ENCODE measurements around the gene LRRC8E. TPM values are rescaled to one million over a fixed set of nuclear protein-coding genes. Genes with fewer than 3 reads are reported as not detected.

LRRC8E gene
- total and polyA plus RNA-seq, 2 of the 8 experiments (the other 6 are each of a cell fraction or from before 2014, with no cell fraction given) = 2.7 to 2.9 TPM

GRCh38 chr19:7919610-7920518 lies 31.6 kb downstream of the LRRC8E start, which contains the start of gene SNAPC2 (continued):
- TF ChIP-seq RAD21 (IDR thresholded peaks at IDR 0.05 in 1 of 2, conservative IDR thresholded peaks at IDR 0.05 in 1 of 2; ENCODE audit: low read depth in 2 of 2, low read length in 2 of 2) = 0 out of 4 replicates have a peak, but pooled peaks of 1 of the 2 experiments have one; percentile 2
- peak; percentile 41; the same call in 1 of the 2 replicates for TF ChIP-seq TAF1 (IDR thresholded peaks at IDR 0.05; ENCODE audit: low read depth, low read length)
- peak; percentile 40; the same call in 1 of the 2 replicates for TF ChIP-seq BRCA1 (IDR thresholded peaks at IDR 0.05; ENCODE audit: low read depth, low read length)
- peak; percentile 68 for TF ChIP-seq PHF8 (conservative IDR thresholded peaks at IDR 0.05; ENCODE audit: low read depth, low read length)
- TF ChIP-seq, protein P1, sequence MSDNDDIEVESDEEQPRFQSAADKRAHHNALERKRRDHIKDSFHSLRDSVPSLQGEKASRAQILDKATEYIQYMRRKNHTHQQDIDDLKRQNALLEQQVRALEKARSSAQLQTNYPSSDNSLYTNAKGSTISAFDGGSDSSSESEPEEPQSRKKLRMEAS (IDR thresholded peaks at IDR 0.05) = peak; percentile 40
- no peak for TF ChIP-seq CBX5 (IDR thresholded peaks at IDR 0.05; ENCODE audit: low read depth, low read length)
- TF ChIP-seq TCF12 (IDR thresholded peaks at IDR 0.05; ENCODE audit: low read depth, low read length) = no peak
- TF ChIP-seq ATF2 (IDR thresholded peaks at IDR 0.05; ENCODE audit: low read length) = no peak
- peak; percentile 74 for TF ChIP-seq KDM4A (IDR thresholded peaks at IDR 0.05; ENCODE audit: low read depth, low read length, severe bottlenecking)
- peak; percentile 86 for TF ChIP-seq SP4 (IDR thresholded peaks at IDR 0.05; ENCODE audit: low read length)
- no peak for TF ChIP-seq JUN (IDR thresholded peaks at IDR 0.05; ENCODE audit: low read depth, low read length)
- peak; percentile 42; the same call in 1 of the 2 replicates for TF ChIP-seq EGR1 (IDR thresholded peaks at IDR 0.05; ENCODE audit: borderline replicate concordance, low read depth, low read length)
- TF ChIP-seq, protein P2, sequence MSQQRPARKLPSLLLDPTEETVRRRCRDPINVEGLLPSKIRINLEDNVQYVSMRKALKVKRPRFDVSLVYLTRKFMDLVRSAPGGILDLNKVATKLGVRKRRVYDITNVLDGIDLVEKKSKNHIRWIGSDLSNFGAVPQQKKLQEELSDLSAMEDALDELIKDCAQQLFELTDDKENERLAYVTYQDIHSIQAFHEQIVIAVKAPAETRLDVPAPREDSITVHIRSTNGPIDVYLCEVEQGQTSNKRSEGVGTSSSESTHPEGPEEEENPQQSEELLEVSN (IDR thresholded peaks at IDR 0.05) = 0 out of 2 replicates have a peak, but pooled peaks have one; percentile 21
- TF ChIP-seq SIN3A (conservative IDR thresholded peaks at IDR 0.05 in 1 of 2, IDR thresholded peaks at IDR 0.05 in 1 of 2; ENCODE audit: low read depth in 1 of 2, low read length in 2 of 2) = peak in 1 of 2 experiments; percentile 71; a peak in 1 of 4 replicates
- no peak for TF ChIP-seq ZNF274 (IDR thresholded peaks at IDR 0.05; ENCODE audit: borderline replicate concordance, extremely low read depth, low read length)
- no peak for TF ChIP-seq EZH2 (IDR thresholded peaks at IDR 0.05; ENCODE audit: low read depth, low read length, severe bottlenecking)
- TF ChIP-seq CHD2 (IDR thresholded peaks at IDR 0.05; ENCODE audit: low read length) = peak; percentile 87
- TF ChIP-seq POLR2A (IDR thresholded peaks at IDR 0.05; ENCODE audit: control extremely low read depth in 1 of 2, low read depth in 2 of 2, low read length in 2 of 2) = peak in 1 of 2 experiments; percentile 35; a peak in 1 of 3 replicates

Data from H1 (cell line).